ENCODE measurements around the gene HPS6. TPM values are rescaled to one million over a fixed set of nuclear protein-coding genes. Genes with fewer than 3 reads are reported as not detected.

Gene HPS6
- total RNA-seq, 4 donors from 2014 or later = 3.8 to 28.4 (median 15.6) TPM

DNA sequence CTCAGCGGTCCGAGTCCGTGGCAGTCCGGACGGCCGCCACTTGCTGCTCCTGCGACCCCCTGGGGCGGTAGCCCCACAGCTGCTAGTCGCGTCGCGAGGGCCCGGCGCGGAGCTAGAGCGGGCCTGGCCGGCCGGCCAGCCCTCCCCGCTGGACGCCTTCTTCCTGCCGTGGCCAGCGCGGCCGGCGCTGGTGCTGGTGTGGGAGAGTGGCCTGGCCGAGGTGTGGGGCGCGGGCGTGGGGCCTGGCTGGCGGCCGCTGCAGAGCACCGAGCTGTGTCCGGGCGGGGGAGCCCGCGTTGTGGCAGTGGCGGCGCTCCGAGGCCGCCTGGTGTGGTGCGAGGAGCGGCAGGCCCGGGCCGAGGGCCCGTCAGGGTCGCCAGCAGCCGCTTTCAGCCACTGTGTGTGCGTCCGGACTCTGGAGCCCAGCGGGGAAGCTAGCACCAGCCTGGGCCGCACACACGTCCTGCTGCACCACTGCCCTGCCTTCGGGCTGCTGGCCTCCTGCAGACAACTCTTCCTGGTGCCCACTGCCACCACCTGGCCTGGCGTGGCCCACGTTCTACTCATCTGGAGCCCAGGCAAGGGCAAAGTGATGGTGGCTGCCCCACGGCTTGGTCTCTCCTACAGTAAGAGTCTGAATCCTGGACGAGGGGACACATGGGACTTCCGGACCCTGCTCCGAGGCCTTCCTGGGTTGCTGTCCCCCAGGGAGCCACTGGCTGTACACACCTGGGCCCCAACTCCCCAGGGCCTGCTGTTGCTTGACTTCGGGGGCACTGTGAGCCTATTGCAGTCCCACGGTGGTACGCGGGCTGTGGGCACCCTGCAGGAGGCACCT is 631 bp downstream of the HPS6 start:
- peak in 1 of 2 donors; percentile 6 for TF ChIP-seq POLR2A (IDR thresholded peaks at IDR 0.05)
- TF ChIP-seq, protein P1, sequence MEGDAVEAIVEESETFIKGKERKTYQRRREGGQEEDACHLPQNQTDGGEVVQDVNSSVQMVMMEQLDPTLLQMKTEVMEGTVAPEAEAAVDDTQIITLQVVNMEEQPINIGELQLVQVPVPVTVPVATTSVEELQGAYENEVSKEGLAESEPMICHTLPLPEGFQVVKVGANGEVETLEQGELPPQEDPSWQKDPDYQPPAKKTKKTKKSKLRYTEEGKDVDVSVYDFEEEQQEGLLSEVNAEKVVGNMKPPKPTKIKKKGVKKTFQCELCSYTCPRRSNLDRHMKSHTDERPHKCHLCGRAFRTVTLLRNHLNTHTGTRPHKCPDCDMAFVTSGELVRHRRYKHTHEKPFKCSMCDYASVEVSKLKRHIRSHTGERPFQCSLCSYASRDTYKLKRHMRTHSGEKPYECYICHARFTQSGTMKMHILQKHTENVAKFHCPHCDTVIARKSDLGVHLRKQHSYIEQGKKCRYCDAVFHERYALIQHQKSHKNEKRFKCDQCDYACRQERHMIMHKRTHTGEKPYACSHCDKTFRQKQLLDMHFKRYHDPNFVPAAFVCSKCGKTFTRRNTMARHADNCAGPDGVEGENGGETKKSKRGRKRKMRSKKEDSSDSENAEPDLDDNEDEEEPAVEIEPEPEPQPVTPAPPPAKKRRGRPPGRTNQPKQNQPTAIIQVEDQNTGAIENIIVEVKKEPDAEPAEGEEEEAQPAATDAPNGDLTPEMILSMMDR (IDR thresholded peaks at IDR 0.05) = no peak
- peaks cover 0 to 17% of the 10 kb centered on the region in 2 donors for H3K4me1 ChIP-seq
- no peaks in the 10 kb centered on the region for H3K9me3 ChIP-seq
- intact Hi-C loops (cut with DNase I; ENCODE audit: low total_unique reads) = no loop called here
- DNase-seq = peak in 1 of 2 donors; percentile 48
- no peaks in the 10 kb centered on the region for H3K27me3 ChIP-seq
- H3K27ac ChIP-seq = peak overlapping the region; percentile 73 to 94
- no peaks in the 10 kb centered on the region for H3K36me3 ChIP-seq
- H3K4me3 ChIP-seq = peak overlapping the region; percentile 39 to 89

DNA sequence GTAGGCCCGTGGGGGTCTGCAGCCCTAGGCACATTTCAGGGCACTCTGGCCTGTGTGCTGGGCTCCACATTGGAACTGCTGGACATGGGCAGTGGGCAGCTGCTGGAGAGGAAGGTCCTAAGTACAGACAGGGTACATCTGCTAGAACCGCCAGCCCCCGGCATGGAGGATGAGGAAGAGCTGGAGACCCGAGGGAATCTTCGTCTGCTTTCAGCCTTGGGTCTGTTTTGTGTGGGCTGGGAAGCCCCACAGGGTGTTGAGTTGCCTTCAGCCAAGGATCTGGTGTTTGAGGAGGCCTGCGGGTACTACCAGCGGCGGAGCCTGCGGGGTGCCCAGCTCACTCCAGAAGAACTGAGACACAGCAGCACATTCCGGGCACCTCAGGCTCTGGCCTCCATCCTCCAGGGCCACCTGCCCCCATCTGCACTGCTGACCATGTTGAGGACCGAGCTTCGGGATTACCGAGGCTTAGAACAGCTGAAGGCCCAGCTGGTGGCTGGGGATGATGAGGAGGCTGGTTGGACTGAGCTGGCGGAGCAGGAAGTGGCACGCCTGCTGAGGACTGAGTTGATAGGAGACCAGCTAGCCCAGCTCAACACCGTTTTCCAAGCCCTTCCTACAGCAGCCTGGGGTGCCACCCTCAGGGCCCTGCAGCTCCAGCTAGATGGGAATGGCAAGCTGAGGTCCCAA is 1.4 kb downstream of the HPS6 start:
- no peak for TF ChIP-seq POLR2A (IDR thresholded peaks at IDR 0.05)
- TF ChIP-seq, protein P1 (IDR thresholded peaks at IDR 0.05) = no peak
- no peaks in the 10 kb centered on the region for H3K36me3 ChIP-seq
- peak in 1 of 2 donors; percentile 17 for DNase-seq
- H3K4me3 ChIP-seq = peak overlapping the region; percentile 39 to 89
- intact Hi-C loops (cut with DNase I; ENCODE audit: low total_unique reads) = no loop called here
- H3K27me3 ChIP-seq = no peaks in the 10 kb centered on the region
- H3K9me3 ChIP-seq = no peaks in the 10 kb centered on the region
- peaks cover 0 to 17% of the 10 kb centered on the region in 2 donors for H3K4me1 ChIP-seq
- peak overlapping the region; percentile 73 to 94 for H3K27ac ChIP-seq

DNA sequence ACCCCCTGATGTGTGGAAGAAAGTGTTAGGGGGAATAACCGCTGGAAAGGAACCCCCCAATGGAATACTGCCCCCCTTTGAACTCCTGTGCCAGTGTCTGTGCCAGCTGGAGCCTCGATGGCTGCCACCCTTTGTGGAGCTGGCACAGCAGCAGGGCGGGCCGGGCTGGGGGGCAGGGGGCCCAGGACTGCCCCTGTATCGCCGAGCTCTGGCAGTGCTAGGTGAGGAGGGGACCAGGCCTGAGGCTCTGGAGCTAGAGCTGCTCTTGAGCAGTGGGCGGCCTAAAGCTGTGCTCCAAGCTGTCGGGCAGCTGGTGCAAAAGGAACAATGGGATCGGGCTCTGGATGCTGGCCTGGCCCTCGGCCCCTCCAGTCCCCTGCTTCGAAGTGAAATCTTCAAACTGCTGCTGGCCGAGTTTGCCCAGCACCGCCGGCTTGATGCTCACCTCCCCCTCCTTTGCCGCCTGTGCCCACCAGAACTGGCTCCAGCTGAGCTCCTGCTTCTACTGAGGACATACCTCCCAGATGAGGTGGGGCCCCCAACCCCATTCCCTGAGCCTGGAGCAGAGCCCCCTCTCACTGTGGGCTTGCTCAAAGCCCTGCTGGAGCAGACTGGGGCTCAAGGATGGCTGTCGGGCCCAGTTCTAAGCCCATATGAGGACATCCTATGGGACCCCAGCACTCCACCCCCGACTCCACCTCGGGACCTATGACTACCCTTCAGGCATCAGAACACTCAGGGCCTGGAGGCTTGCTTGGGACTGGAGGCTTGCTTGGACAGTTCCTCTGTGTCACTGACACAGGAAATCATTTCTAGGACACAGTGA is 2.2 kb downstream of the HPS6 start:
- intact Hi-C loops (cut with DNase I; ENCODE audit: low total_unique reads) = no loop called here

DNA sequence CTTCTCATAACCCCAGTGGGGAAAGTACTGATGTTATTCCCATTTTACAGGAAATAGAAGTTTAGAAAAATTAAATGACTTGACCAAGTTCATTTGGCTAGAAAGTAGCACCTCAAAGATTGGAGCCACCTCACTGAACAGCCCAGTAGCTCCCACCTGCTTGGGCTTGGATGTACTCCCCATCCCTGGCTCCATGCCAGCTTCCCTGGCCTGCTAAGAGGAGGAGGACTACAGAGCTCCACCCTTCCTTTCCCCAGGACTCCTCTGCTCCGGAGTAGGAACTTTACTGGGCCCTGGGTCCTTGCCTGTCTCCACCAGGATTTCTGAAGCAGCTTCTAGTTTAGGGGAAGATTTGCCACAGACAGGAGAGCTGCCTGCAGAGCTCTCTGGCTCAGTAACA is 3.1 kb downstream of the HPS6 start:
- intact Hi-C loops (cut with DNase I; ENCODE audit: low total_unique reads) = no loop called here
- DNase-seq = peak in 1 of 2 donors; percentile 38

More for the DNA sequence above, 2.2 kb downstream of the HPS6 start:
- H3K9me3 ChIP-seq = no peaks in the 10 kb centered on the region
- no peak for TF ChIP-seq POLR2A (IDR thresholded peaks at IDR 0.05)
- TF ChIP-seq, protein P1 (IDR thresholded peaks at IDR 0.05) = no peak
- H3K27ac ChIP-seq = no peak overlapping the region
- H3K4me3 ChIP-seq = no peak overlapping the region
- H3K4me1 ChIP-seq = peaks cover 0 to 17% of the 10 kb centered on the region in 2 donors
- H3K27me3 ChIP-seq = no peaks in the 10 kb centered on the region
- DNase-seq = no peak
- no peaks in the 10 kb centered on the region for H3K36me3 ChIP-seq

More for the DNA sequence above, 3.1 kb downstream of the HPS6 start:
- no peak overlapping the region for H3K4me3 ChIP-seq
- no peaks in the 10 kb centered on the region for H3K27me3 ChIP-seq
- H3K9me3 ChIP-seq = no peaks in the 10 kb centered on the region
- H3K27ac ChIP-seq = no peak overlapping the region
- no peak for TF ChIP-seq POLR2A (IDR thresholded peaks at IDR 0.05)
- TF ChIP-seq, protein P1 (IDR thresholded peaks at IDR 0.05) = no peak
- H3K36me3 ChIP-seq = no peaks in the 10 kb centered on the region
- H3K4me1 ChIP-seq = peaks cover 0 to 17% of the 10 kb centered on the region in 2 donors
